Activated T-helper 17 cell treated with anti-CD3 and anti-CD28 coated beads, Interleukin-2, amount 50 U/mL, for 72 hours (primary cell): Measurements from ENCODE around the gene ARL3. TPM values are rescaled to one million over a fixed set of nuclear protein-coding genes. Genes with fewer than 3 reads are reported as not detected.

Experiments
- ATAC-seq: fragments of 150-1000 bp; cut with Tn5 transposase; replicated peaks from 2 replicates; pipeline ENCODE4 v1.10.0; 2021; ENCODE audit warnings: mild to moderate bottlenecking, moderate library complexity
- H3K27ac Mint-ChIP-seq: one replicate; pipeline ENCODE4 v1.8.0; 2022; ENCODE audit warnings: mixed read lengths
- H3K27me3 Mint-ChIP-seq: one replicate; pipeline ENCODE4 v1.8.0; 2022; ENCODE audit warnings: mixed read lengths
- H3K36me3 Mint-ChIP-seq: one replicate; pipeline ENCODE4 v1.8.0; 2022; ENCODE audit warnings: low read depth, mild to moderate bottlenecking, mixed read lengths
- H3K4me1 Mint-ChIP-seq: one replicate; pipeline ENCODE4 v1.8.0; 2022; ENCODE audit warnings: mixed read lengths
- H3K4me3 Mint-ChIP-seq: one replicate; pipeline ENCODE4 v1.8.0; 2022; ENCODE audit warnings: mild to moderate bottlenecking, mixed read lengths
- H3K9me3 Mint-ChIP-seq: one replicate; pipeline ENCODE4 v1.8.0; 2022; ENCODE audit warnings: mixed read lengths
- total RNA-seq, 2 donors: library from RNA; stranded (reverse); gene quantifications; one replicate each; pipeline ENCODE4 v1.2.3, GENCODE V29; 2022

ARL3 gene
- total RNA-seq, 2 donors from 2014 or later: 14.3 to 14.7 TPM

GRCh38 chr10:102661658-102662028 is 52.6 kb downstream of the ARL3 start:
- no peaks in the 10 kb centered on the region for H3K27me3 Mint-ChIP-seq
- H3K4me1 Mint-ChIP-seq: peaks cover 20% of the 10 kb centered on the region
- peaks cover 19% of the 10 kb centered on the region for H3K36me3 Mint-ChIP-seq
- H3K9me3 Mint-ChIP-seq: no peaks in the 10 kb centered on the region
- peak; percentile 64 for ATAC-seq
- peak overlapping the region; percentile 82 for H3K4me3 Mint-ChIP-seq
- peak overlapping the region; percentile 92 for H3K27ac Mint-ChIP-seq

GRCh38 chr10:102660888-102661657 is 53.1 kb downstream of the ARL3 start:
- peaks cover 25% of the 10 kb centered on the region for H3K36me3 Mint-ChIP-seq
- H3K27me3 Mint-ChIP-seq: no peaks in the 10 kb centered on the region
- peaks cover 20% of the 10 kb centered on the region for H3K4me1 Mint-ChIP-seq
- H3K9me3 Mint-ChIP-seq: no peaks in the 10 kb centered on the region
- peak overlapping the region; percentile 82 for H3K4me3 Mint-ChIP-seq
- peak; percentile 88 for ATAC-seq
- peak overlapping the region; percentile 92 for H3K27ac Mint-ChIP-seq

GRCh38 chr10:102658802-102659201 is 55.4 kb downstream of the ARL3 start:
- Mint-ChIP-seq H3K27ac (peak overlapping the region; percentile 75), H3K36me3 (peaks cover 48% of the 10 kb centered on the region), H3K4me3 (peak overlapping the region; percentile 25), H3K4me1 (peaks cover 20% of the 10 kb centered on the region), H3K9me3 (no peaks in the 10 kb centered on the region), H3K27me3 (no peaks in the 10 kb centered on the region)
- ATAC-seq: no peak

GRCh38 chr10:102657984-102658724 is 56.0 kb downstream of the ARL3 start:
- Mint-ChIP-seq H3K27ac (peak overlapping the region; percentile 75), H3K27me3 (no peaks in the 10 kb centered on the region), H3K4me1 (peaks cover 24% of the 10 kb centered on the region), H3K36me3 (peaks cover 54% of the 10 kb centered on the region), H3K9me3 (no peaks in the 10 kb centered on the region), H3K4me3 (peak overlapping the region; percentile 25)
- ATAC-seq: no peak

- Mint-ChIP-seq H3K27ac (no peak overlapping the region), H3K36me3 (peaks cover 61% of the 10 kb centered on the region)
- ATAC-seq: no peak
Observed at GRCh38 chr10:102657451-102657850, 56.7 kb downstream of the ARL3 start.

GRCh38 chr10:102656791-102657371 is 57.3 kb downstream of the ARL3 start:
- peaks cover 33% of the 10 kb centered on the region for H3K4me1 Mint-ChIP-seq
- H3K9me3 Mint-ChIP-seq: no peaks in the 10 kb centered on the region
- no peak for ATAC-seq
- H3K36me3 Mint-ChIP-seq: peaks cover 67% of the 10 kb centered on the region
- H3K27me3 Mint-ChIP-seq: no peaks in the 10 kb centered on the region
- H3K4me3 Mint-ChIP-seq: peak overlapping the region; percentile 15
- H3K27ac Mint-ChIP-seq: no peak overlapping the region

More at GRCh38 chr10:102657451-102657850, 56.7 kb downstream of the ARL3 start:
- Mint-ChIP-seq H3K4me3 (peak overlapping the region; percentile 15), H3K27me3 (no peaks in the 10 kb centered on the region), H3K4me1 (peaks cover 27% of the 10 kb centered on the region), H3K9me3 (no peaks in the 10 kb centered on the region)

GRCh38 chr10:102656026-102656425 is 58.2 kb downstream of the ARL3 start:
- Mint-ChIP-seq H3K27me3 (no peaks in the 10 kb centered on the region), H3K9me3 (no peaks in the 10 kb centered on the region), H3K36me3 (peaks cover 73% of the 10 kb centered on the region), H3K4me1 (peaks cover 34% of the 10 kb centered on the region), H3K27ac (no peak overlapping the region), H3K4me3 (no peak overlapping the region)
- ATAC-seq: no peak

GRCh38 chr10:102654969-102655368 is 59.2 kb downstream of the ARL3 start:
- no peak overlapping the region for H3K4me3 Mint-ChIP-seq
- peaks cover 83% of the 10 kb centered on the region for H3K36me3 Mint-ChIP-seq
- peaks cover 31% of the 10 kb centered on the region for H3K4me1 Mint-ChIP-seq
- no peak for ATAC-seq
- peak overlapping the region; percentile 59 for H3K27ac Mint-ChIP-seq
- no peaks in the 10 kb centered on the region for H3K27me3 Mint-ChIP-seq
- H3K9me3 Mint-ChIP-seq: no peaks in the 10 kb centered on the region

GRCh38 chr10:102654566-102654965 is 59.6 kb downstream of the ARL3 start:
- Mint-ChIP-seq H3K27me3 (no peaks in the 10 kb centered on the region), H3K36me3 (peaks cover 83% of the 10 kb centered on the region), H3K9me3 (no peaks in the 10 kb centered on the region), H3K4me1 (peaks cover 31% of the 10 kb centered on the region), H3K27ac (peak overlapping the region; percentile 59), H3K4me3 (no peak overlapping the region)
- ATAC-seq: no peak

- H3K9me3 Mint-ChIP-seq: no peaks in the 10 kb centered on the region
- peaks cover 90% of the 10 kb centered on the region for H3K36me3 Mint-ChIP-seq
- H3K4me1 Mint-ChIP-seq: peaks cover 36% of the 10 kb centered on the region
- no peak for ATAC-seq
- peak overlapping the region; percentile 90 for H3K27ac Mint-ChIP-seq
- no peaks in the 10 kb centered on the region for H3K27me3 Mint-ChIP-seq
- H3K4me3 Mint-ChIP-seq: peak overlapping the region; percentile 99
Observed at GRCh38 chr10:102653060-102653459, 61.1 kb downstream of the ARL3 start.

- H3K36me3 Mint-ChIP-seq: peaks cover 90% of the 10 kb centered on the region
- peak; percentile 30 for ATAC-seq
- no peaks in the 10 kb centered on the region for H3K9me3 Mint-ChIP-seq
- peak overlapping the region; percentile 99 for H3K4me3 Mint-ChIP-seq
- H3K4me1 Mint-ChIP-seq: peaks cover 38% of the 10 kb centered on the region
- peak overlapping the region; percentile 90 for H3K27ac Mint-ChIP-seq
- H3K27me3 Mint-ChIP-seq: no peaks in the 10 kb centered on the region
Observed at GRCh38 chr10:102652170-102652916, 61.9 kb downstream of the ARL3 start.

GRCh38 chr10:102651455-102652169 is 62.6 kb downstream of the ARL3 start:
- H3K4me3 Mint-ChIP-seq: peak overlapping the region; percentile 99
- peak overlapping the region; percentile 90 for H3K27ac Mint-ChIP-seq
- no peaks in the 10 kb centered on the region for H3K9me3 Mint-ChIP-seq
- H3K27me3 Mint-ChIP-seq: no peaks in the 10 kb centered on the region
- ATAC-seq: no peak
- peaks cover 39% of the 10 kb centered on the region for H3K4me1 Mint-ChIP-seq
- H3K36me3 Mint-ChIP-seq: peaks cover 91% of the 10 kb centered on the region

GRCh38 chr10:102650655-102651454 is 63.3 kb downstream of the ARL3 start:
- H3K9me3 Mint-ChIP-seq: no peaks in the 10 kb centered on the region
- peak overlapping the region; percentile 99 for H3K4me3 Mint-ChIP-seq
- H3K27me3 Mint-ChIP-seq: no peaks in the 10 kb centered on the region
- peaks cover 46% of the 10 kb centered on the region for H3K4me1 Mint-ChIP-seq
- H3K36me3 Mint-ChIP-seq: peaks cover 91% of the 10 kb centered on the region
- ATAC-seq: no peak
- H3K27ac Mint-ChIP-seq: peak overlapping the region; percentile 90
